GM12874 (cell line): ENCODE measurements around the gene DLG4.

Experiments
- TF ChIP-seq, protein P1 (sequence below): IDR thresholded peaks from 2 replicates; pipeline ENCODE4 v1.5.1; 2011; ENCODE audit warnings: low read depth, mild to moderate bottlenecking, control low read depth, low read length, moderate library complexity; ENCODE audit not compliant: insufficient read depth

DLG4 gene

GRCh38 chr17:7144213-7144612 lies 75.4 kb downstream of the DLG4 start:
- TF ChIP-seq, protein P1, sequence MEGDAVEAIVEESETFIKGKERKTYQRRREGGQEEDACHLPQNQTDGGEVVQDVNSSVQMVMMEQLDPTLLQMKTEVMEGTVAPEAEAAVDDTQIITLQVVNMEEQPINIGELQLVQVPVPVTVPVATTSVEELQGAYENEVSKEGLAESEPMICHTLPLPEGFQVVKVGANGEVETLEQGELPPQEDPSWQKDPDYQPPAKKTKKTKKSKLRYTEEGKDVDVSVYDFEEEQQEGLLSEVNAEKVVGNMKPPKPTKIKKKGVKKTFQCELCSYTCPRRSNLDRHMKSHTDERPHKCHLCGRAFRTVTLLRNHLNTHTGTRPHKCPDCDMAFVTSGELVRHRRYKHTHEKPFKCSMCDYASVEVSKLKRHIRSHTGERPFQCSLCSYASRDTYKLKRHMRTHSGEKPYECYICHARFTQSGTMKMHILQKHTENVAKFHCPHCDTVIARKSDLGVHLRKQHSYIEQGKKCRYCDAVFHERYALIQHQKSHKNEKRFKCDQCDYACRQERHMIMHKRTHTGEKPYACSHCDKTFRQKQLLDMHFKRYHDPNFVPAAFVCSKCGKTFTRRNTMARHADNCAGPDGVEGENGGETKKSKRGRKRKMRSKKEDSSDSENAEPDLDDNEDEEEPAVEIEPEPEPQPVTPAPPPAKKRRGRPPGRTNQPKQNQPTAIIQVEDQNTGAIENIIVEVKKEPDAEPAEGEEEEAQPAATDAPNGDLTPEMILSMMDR: no peak

GRCh38 chr17:7141824-7142223 lies 77.8 kb downstream of the DLG4 start:
- TF ChIP-seq, protein P1: no peak

- TF ChIP-seq, protein P1: no peak
Observed at GRCh38 chr17:7139400-7139799, 80.2 kb downstream of the DLG4 start.

- TF ChIP-seq, protein P1: no peak
Observed at GRCh38 chr17:7138800-7139381, 80.7 kb downstream of the DLG4 start.

- TF ChIP-seq, protein P1: no peak
Observed at GRCh38 chr17:7137171-7137943, 82.3 kb downstream of the DLG4 start.
